B cell (primary cell): ENCODE measurements around the gene SCARB2. TPM values are rescaled to one million over a fixed set of nuclear protein-coding genes. Genes with fewer than 3 reads are reported as not detected.

Experiments used
- ATAC-seq: fragments of 200-7000 bp; cut with Tn5 transposase; one replicate; pipeline ENCODE4 v1.10.0; 2021; ENCODE audit warnings: low read depth, mild to moderate bottlenecking, moderate number of reproducible peaks, moderate library complexity
- CTCF ChIA-PET: fragments of 350-600 bp; sonication (Branson Sonifier 250); formaldehyde crosslinking; loops from one replicate; lab custom pipeline; 2021; ENCODE audit warnings: antibody characterized with exemption, inconsistent platforms; lab: Charles Lee
- POLR2A ChIA-PET: fragments of 350-600 bp; sonication (Branson Sonifier 250); formaldehyde crosslinking; loops from one replicate; lab custom pipeline; 2021; ENCODE audit warnings: antibody characterized with exemption; lab: Charles Lee
- DNase-seq: peaks from one replicate; pipeline ENCODE4 v3.0.0; 2013
- H2AFZ ChIP-seq: 2 replicates; pipeline ENCODE4 v1.6.1; 2012; ENCODE audit warnings: mild to moderate bottlenecking, low read depth, low read length; ENCODE audit not compliant: insufficient read depth, poor library complexity, severe bottlenecking
- H3K27ac ChIP-seq, 2 donors: 1 replicate in 1 of 2; 2 replicates in 1 of 2; pipeline ENCODE4 v1.5.1; 2012 to 2013; ENCODE audit warnings: low read length in 2 of 2, mild to moderate bottlenecking in 2 of 2, moderate library complexity in 1 of 2
- H3K27me3 ChIP-seq, 4 experiments: fragments of 200-600 bp in 1 of 4; sonication (generic) in 1 of 4; replicated peaks in 1 of 4; 1 replicate in 2 of 4; 2 replicates in 2 of 4; pipeline versions ENCODE4 v1.6.1 to v1.7.0; 2013 to 2016; ENCODE audit warnings: low read length in 3 of 4, mild to moderate bottlenecking in 2 of 4, mixed read lengths in 1 of 4, moderate library complexity in 1 of 4; ENCODE audit not compliant: insufficient read depth in 4 of 4, control insufficient read depth in 3 of 4; ENCODE audit errors: control extremely low read depth in 1 of 4
- H3K36me3 ChIP-seq, 2 experiments: replicated peaks in 1 of 2; 1 replicate in 1 of 2; 2 replicates in 1 of 2; pipeline versions ENCODE4 v1.6.1 to v1.7.1; 2013; ENCODE audit warnings: low read length in 1 of 2; ENCODE audit not compliant: insufficient read depth in 2 of 2, control insufficient read depth in 1 of 2; ENCODE audit errors: control extremely low read depth in 1 of 2, extremely low read depth in 1 of 2
- H3K4me1 ChIP-seq, 2 donors: fragments of 200-600 bp in 1 of 2; sonication (generic) in 1 of 2; 1 replicate in 1 of 2; 2 replicates in 1 of 2; pipeline versions ENCODE4 v1.5.1 to v1.6.1; 2013 to 2017; ENCODE audit warnings: low read length in 2 of 2; ENCODE audit not compliant: control insufficient read depth in 2 of 2, insufficient read depth in 2 of 2
- H3K4me2 ChIP-seq: replicated peaks from 2 replicates; pipeline ENCODE3; 2012; ENCODE audit warnings: mild to moderate bottlenecking, low read depth, low read length; ENCODE audit not compliant: poor library complexity, severe bottlenecking
- H3K4me3 ChIP-seq, 5 experiments: fragments of 200-600 bp in 1 of 5; sonication (generic) in 1 of 5; 1 replicate in 3 of 5; 2 replicates in 2 of 5; pipeline versions ENCODE4 v1.5.1 to v1.7.0; 2011 to 2016; ENCODE audit warnings: low read length in 4 of 5, mild to moderate bottlenecking in 4 of 5, low read depth in 2 of 5, control low read depth in 1 of 5, moderate library complexity in 1 of 5; ENCODE audit not compliant: insufficient read depth in 1 of 5; ENCODE audit errors: control extremely low read depth in 1 of 5, extremely low read depth in 1 of 5
- H3K79me2 ChIP-seq: fragments of 200-600 bp; sonication (generic); one replicate; pipeline ENCODE4 v1.6.0; 2016; ENCODE audit warnings: low read length; ENCODE audit not compliant: control insufficient read depth, insufficient read depth
- H3K9ac ChIP-seq: fragments of 200-600 bp; sonication (generic); 2 replicates; pipeline ENCODE4 v1.6.1; 2017; ENCODE audit warnings: mild to moderate bottlenecking, low read length, moderate library complexity
- H3K9me3 ChIP-seq, 3 donors: one replicate each; pipeline versions ENCODE4 v1.6.1 to v1.7.1; 2013; ENCODE audit warnings: low read length in 2 of 3; ENCODE audit not compliant: control insufficient read depth in 2 of 3, insufficient read depth in 1 of 3; ENCODE audit errors: control extremely low read depth in 1 of 3
- H4K20me1 ChIP-seq: 2 replicates; pipeline ENCODE4 v1.6.0; 2012; ENCODE audit warnings: mild to moderate bottlenecking, low read length; ENCODE audit not compliant: insufficient read depth, control insufficient read depth, poor library complexity, severe bottlenecking
- H3K27ac Mint-ChIP-seq: one replicate; pipeline ENCODE4 v1.8.0; 2021; ENCODE audit warnings: mixed read lengths
- H3K27me3 Mint-ChIP-seq: one replicate; pipeline ENCODE4 v1.8.0; 2021; ENCODE audit warnings: mixed read lengths
- H3K4me1 Mint-ChIP-seq: one replicate; pipeline ENCODE4 v1.8.0; 2021; ENCODE audit warnings: mixed read lengths
- H3K4me3 Mint-ChIP-seq: one replicate; pipeline ENCODE4 v1.8.0; 2021; ENCODE audit warnings: mixed read lengths
- H3K9me3 Mint-ChIP-seq: one replicate; pipeline ENCODE4 v1.8.0; 2022; ENCODE audit warnings: mixed read lengths; ENCODE audit not compliant: insufficient read depth
- EZH2 ChIP-seq: IDR thresholded peaks from 2 replicates; pipeline ENCODE4 v1.6.1; 2012; ENCODE audit warnings: borderline replicate concordance, low read depth, mild to moderate bottlenecking, moderate library complexity, low read length; ENCODE audit not compliant: insufficient read depth, poor library complexity, severe bottlenecking
- WGBS: methylation state at CpG from one replicate; pipeline ENCODE4 v1.1.5; 2013; ENCODE audit warnings: missing lambda C conversion rate; ENCODE audit not compliant: insufficient coverage; 5-methylcytosine and 5-hydroxymethylcytosine counted together
- intact Hi-C: fragments of 100-400 bp; cut with micrococcal nuclease; formaldehyde crosslinking; loops from one replicate; pipeline ENCODE4 v1.10.0; 2022
- polyA plus RNA-seq: library from polyadenylated mRNA; depleted of rRNA; stranded (reverse); fragments of >200 nt; gene quantifications from 2 replicates; pipeline ENCODE4 v1.2.3, GENCODE V29; 2012
- total RNA-seq, 2 donors: library from RNA; stranded (reverse); fragments of 120-200 nt in 1 of 2; gene quantifications; 1 replicate in 1 of 2; 2 replicates in 1 of 2; pipeline versions ENCODE4 v1.2.3 to v1.2.4, GENCODE V29; 2013 to 2022
- TF ChIP-seq, protein P1 (sequence below): fragments of 200-600 bp; IDR thresholded peaks from one replicate; pipeline ENCODE4 v1.8.0; 2022; ENCODE audit warnings: antibody characterized with exemption, mild to moderate bottlenecking

SCARB2 gene
- total and polyA plus RNA-seq, 2 donors (not counting 1 experiment from before 2014, with no cell fraction given): 7.8 to 30.3 TPM

GRCh38 chr4:76117536-76117935, 96.1 kb downstream of the SCARB2 start:
- Histone ChIP-seq H3K4me1 (no peaks in the 10 kb centered on the region), H4K20me1 (no peaks in the 10 kb centered on the region), H3K79me2 (no peaks in the 10 kb centered on the region), H3K9ac (no peak overlapping the region), H3K36me3 (peaks cover 2 to 54% of the 10 kb centered on the region in 2 experiments), H3K4me2 (no peak overlapping the region), H2AFZ (no peak overlapping the region), H3K4me3 (no peak overlapping the region), H3K9me3 (no peaks in the 10 kb centered on the region), H3K27ac (no peak overlapping the region), H3K27me3 (no peaks in the 10 kb centered on the region)
- Mint-ChIP-seq H3K27ac (no peak overlapping the region), H3K4me3 (no peak overlapping the region), H3K27me3 (no peaks in the 10 kb centered on the region), H3K9me3 (peaks cover 7% of the 10 kb centered on the region), H3K4me1 (no peaks in the 10 kb centered on the region)
- ChIA-PET POLR2A (no interaction called here), CTCF (no interaction called here)
- intact Hi-C loops: no loop called here
- no peak for ATAC-seq
- DNase-seq: no peak
- 100% methylated on average over 1 of the region's 5 CpGs for WGBS
- TF ChIP-seq, protein P1, sequence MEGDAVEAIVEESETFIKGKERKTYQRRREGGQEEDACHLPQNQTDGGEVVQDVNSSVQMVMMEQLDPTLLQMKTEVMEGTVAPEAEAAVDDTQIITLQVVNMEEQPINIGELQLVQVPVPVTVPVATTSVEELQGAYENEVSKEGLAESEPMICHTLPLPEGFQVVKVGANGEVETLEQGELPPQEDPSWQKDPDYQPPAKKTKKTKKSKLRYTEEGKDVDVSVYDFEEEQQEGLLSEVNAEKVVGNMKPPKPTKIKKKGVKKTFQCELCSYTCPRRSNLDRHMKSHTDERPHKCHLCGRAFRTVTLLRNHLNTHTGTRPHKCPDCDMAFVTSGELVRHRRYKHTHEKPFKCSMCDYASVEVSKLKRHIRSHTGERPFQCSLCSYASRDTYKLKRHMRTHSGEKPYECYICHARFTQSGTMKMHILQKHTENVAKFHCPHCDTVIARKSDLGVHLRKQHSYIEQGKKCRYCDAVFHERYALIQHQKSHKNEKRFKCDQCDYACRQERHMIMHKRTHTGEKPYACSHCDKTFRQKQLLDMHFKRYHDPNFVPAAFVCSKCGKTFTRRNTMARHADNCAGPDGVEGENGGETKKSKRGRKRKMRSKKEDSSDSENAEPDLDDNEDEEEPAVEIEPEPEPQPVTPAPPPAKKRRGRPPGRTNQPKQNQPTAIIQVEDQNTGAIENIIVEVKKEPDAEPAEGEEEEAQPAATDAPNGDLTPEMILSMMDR: no peak
- TF ChIP-seq EZH2: no peak

- Mint-ChIP-seq H3K27me3 (no peaks in the 10 kb centered on the region), H3K4me3 (no peak overlapping the region), H3K27ac (no peak overlapping the region), H3K4me1 (no peaks in the 10 kb centered on the region), H3K9me3 (peaks cover 7% of the 10 kb centered on the region)
- no peak for DNase-seq
- CTCF ChIA-PET: no interaction called here
- no CpG with 5 or more reads among the region's 1 CpG for WGBS
- no peak for ATAC-seq
- Histone ChIP-seq H3K9me3 (no peaks in the 10 kb centered on the region), H3K4me3 (no peak overlapping the region), H3K27me3 (no peaks in the 10 kb centered on the region), H2AFZ (no peak overlapping the region), H3K79me2 (no peaks in the 10 kb centered on the region), H3K9ac (no peak overlapping the region), H3K4me1 (no peaks in the 10 kb centered on the region), H3K27ac (no peak overlapping the region), H3K36me3 (peaks cover 2 to 49% of the 10 kb centered on the region in 2 experiments), H3K4me2 (no peak overlapping the region), H4K20me1 (no peaks in the 10 kb centered on the region)
- POLR2A ChIA-PET: no interaction called here
- intact Hi-C loops: no loop called here
- TF ChIP-seq, protein P1: no peak
- TF ChIP-seq EZH2: no peak
These were observed 96.8 kb downstream of the SCARB2 start for GRCh38 chr4:76116821-76117220.

Other genes starting within 250 kb of the SCARB2 start
- 44.4 and 51.4 TPM in 2 replicates for gene SDAD1, start 222.9 kb downstream of the SCARB2 start, total RNA-seq
- 12.3 and 13.3 TPM in 2 replicates for gene SDAD1, start 222.9 kb downstream of the SCARB2 start, polyA plus RNA-seq
- not detected in 2 replicates for gene CXCL9, start 206.3 kb downstream of the SCARB2 start, total RNA-seq
- not detected in 2 replicates for gene CXCL9, start 206.3 kb downstream of the SCARB2 start, polyA plus RNA-seq
- not detected in 2 replicates for gene CXCL10, start 190.3 kb downstream of the SCARB2 start, total RNA-seq
- gene CXCL10, start 190.3 kb downstream of the SCARB2 start, polyA plus RNA-seq: 0.07 TPM in 1 of 2 replicates, not detected in the other
- not detected in 2 replicates for gene CXCL11, start 177.8 kb downstream of the SCARB2 start, total RNA-seq
- gene CXCL11, start 177.8 kb downstream of the SCARB2 start, polyA plus RNA-seq: not detected in 2 replicates
- gene ART3, start 139.1 kb downstream of the SCARB2 start, total RNA-seq: not detected in 2 replicates
- gene ART3, start 139.1 kb downstream of the SCARB2 start, polyA plus RNA-seq: not detected in 2 replicates
- gene NUP54, start 65.4 kb downstream of the SCARB2 start, total RNA-seq: 71.0 and 71.4 TPM in 2 replicates
- gene NUP54, start 65.4 kb downstream of the SCARB2 start, polyA plus RNA-seq: 17.4 and 20.4 TPM in 2 replicates
- gene FAM47E, start 37.9 kb upstream of the SCARB2 start, total RNA-seq: 1.3 and 1.7 TPM in 2 replicates
- gene FAM47E, start 37.9 kb upstream of the SCARB2 start, polyA plus RNA-seq: 0.15 and 0.42 TPM in 2 replicates
- not detected in 2 replicates for gene STBD1, start 92.9 kb upstream of the SCARB2 start, total RNA-seq
- gene STBD1, start 92.9 kb upstream of the SCARB2 start, polyA plus RNA-seq: 0.03 TPM in 1 of 2 replicates, not detected in the other
- gene CCDC158, start 207.3 kb upstream of the SCARB2 start, total RNA-seq: not detected in 2 replicates
- not detected in 2 replicates for gene CCDC158, start 207.3 kb upstream of the SCARB2 start, polyA plus RNA-seq
- gene SHROOM3, start 221.4 kb upstream of the SCARB2 start, total RNA-seq: 0.91 and 1.1 TPM in 2 replicates
- 0.16 and 1.5 TPM in 2 replicates for gene SHROOM3, start 221.4 kb upstream of the SCARB2 start, polyA plus RNA-seq